Epithelial cell of prostate (primary cell): ENCODE results near the gene CAMKMT.

Experiments
- DNase-seq: peaks from one replicate; pipeline ENCODE4 v3.0.0-alpha.2; 2011; ENCODE audit warnings: low read depth, low spot score
- H3K27ac ChIP-seq: fragments of 450-650 bp; 2 replicates; pipeline ENCODE4 v1.5.1; 2017; ENCODE audit warnings: mild to moderate bottlenecking

CAMKMT gene

GRCh38 chr2:44546459-44547127 is 184.8 kb downstream of the CAMKMT start:
- H3K27ac ChIP-seq, result no peak overlapping the region
- DNase-seq, result no peak

- H3K27ac ChIP-seq, result no peak overlapping the region
- DNase-seq, result no peak
These were observed 186.0 kb downstream of the CAMKMT start for GRCh38 chr2:44547718-44548117.

DNA sequence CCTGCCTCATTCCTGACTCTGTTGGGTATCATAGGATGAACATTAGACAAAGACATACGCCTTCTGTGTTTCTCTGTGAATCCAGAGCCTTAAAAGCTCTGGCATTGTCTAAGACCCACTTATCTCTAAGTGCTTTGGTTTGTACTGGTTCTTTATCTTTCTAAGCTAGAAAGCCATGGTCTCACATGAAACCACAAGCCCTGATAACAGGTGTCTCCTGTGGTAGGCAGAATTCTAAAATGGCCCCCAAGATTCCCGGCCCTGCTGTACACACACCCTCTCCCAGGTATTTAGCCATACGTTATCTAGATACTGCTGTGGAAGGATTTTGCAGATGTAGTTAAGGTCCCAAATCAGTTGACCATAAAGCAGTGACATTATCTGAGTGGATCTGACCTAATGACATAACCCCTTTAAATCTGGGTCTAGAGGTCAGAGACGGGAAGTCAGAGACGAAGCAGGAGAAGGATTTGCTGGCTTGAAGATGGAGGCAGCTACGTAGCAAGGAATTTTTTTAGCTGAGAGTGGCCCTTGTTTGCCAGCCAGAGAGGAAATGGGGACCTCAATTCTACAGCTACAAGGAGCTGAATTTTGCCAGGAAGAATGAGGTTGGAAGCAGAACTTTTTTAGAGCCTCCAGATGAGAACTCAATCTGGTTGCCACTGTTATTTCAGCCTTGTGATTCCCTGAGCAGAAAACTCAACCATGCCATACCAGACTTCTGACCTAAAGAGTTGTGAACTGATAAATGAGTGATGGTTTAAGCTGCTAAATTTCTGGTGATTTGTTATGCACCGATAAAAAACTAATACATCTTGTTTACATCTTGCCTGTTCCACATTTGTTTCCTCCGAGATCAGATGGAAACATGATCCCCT is 186.7 kb downstream of the CAMKMT start:
- H3K27ac ChIP-seq, result peak overlapping the region; percentile 64
- DNase-seq, result no peak

- peak overlapping the region; percentile 64 for H3K27ac ChIP-seq
- no peak for DNase-seq
These were observed 187.3 kb downstream of the CAMKMT start for GRCh38 chr2:44549099-44549471.

DNA sequence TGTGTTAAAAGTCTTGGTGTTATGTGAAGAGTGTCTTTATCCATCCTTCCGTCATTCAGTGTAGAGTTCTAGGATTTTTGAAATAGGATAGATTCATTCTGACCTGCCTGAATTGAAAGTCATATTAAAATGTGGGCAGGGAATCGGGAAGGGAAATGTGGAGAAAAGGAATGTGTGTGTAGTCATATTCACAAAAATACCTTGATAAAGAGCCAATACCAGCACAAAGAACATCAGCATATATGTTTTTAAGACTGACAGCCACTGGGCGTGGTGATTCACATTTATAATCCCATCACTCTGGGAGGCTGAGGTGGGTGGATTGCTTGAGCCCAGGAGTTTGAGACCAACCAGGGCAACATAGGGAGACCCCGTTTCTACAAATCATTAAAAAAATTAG is 188.1 kb downstream of the CAMKMT start:
- DNase-seq, result no peak
- H3K27ac ChIP-seq, result peak overlapping the region; percentile 64

GRCh38 chr2:44550561-44550960 is 188.8 kb downstream of the CAMKMT start:
- H3K27ac ChIP-seq, result peak overlapping the region; percentile 64
- DNase-seq, result no peak

DNA sequence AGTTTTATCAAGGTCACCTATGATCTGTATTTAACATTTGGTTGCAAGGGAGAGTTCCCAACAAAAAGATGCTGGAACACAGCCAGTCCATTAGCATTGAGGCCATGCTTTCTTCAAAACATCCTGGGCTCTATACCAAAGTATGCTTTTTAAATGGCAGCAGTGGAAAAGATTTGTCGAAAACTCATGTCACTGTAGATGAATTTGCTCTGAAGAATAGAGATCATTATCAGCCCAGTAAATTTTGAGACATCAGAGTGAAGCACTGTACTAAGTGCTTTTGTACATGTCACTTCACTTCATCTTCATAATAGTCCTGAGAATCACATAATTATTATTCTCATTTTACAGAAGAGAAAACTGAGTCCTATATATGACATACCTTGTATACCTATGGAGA is 189.8 kb downstream of the CAMKMT start:
- no peak overlapping the region for H3K27ac ChIP-seq
- DNase-seq, result no peak

- no peak for DNase-seq
These were observed 191.7 kb downstream of the CAMKMT start for GRCh38 chr2:44553456-44553855.

DNA sequence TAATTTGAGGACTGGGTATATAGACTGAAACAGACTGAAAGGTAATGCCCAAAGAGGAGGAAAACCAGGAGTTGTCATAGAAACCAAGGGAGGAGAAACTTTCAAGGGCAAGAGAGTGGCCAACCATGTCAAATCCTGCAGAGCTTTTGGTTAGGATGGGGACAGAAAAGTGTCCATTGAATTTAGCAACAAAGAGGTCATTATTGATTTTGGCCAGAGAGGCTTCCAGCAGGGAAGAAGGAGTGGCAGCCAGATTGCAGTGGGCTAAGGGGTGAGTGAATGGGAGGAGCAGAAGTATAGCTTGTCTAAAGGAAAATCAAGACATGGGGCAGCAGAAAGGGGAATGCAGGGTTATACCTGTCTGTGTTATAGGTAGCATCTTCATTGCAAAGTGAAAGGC is 194.0 kb downstream of the CAMKMT start:
- no peak overlapping the region for H3K27ac ChIP-seq
- DNase-seq, result no peak

More at GRCh38 chr2:44553456-44553855, 191.7 kb downstream of the CAMKMT start:
- no peak overlapping the region for H3K27ac ChIP-seq

DNA sequence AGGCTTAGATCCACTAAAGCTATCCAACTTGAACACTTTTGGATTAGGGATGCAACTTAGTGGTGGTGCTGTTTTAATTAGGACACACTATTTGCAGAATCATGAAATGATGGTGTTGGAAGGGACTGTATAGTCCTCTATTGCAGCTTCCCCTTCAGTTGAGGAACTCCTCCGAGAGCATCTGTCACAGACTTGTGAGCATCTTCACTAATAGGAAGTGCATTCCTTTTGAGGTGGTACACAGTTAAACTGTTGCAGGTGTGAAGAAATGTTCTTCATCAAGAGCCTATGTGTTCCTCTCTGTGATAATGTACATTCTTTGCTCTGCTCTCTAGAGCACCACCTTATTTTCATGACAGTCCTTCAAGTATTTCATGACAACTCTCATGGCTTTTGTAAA is 197.4 kb downstream of the CAMKMT start:
- no peak for DNase-seq
- H3K27ac ChIP-seq, result no peak overlapping the region

DNA sequence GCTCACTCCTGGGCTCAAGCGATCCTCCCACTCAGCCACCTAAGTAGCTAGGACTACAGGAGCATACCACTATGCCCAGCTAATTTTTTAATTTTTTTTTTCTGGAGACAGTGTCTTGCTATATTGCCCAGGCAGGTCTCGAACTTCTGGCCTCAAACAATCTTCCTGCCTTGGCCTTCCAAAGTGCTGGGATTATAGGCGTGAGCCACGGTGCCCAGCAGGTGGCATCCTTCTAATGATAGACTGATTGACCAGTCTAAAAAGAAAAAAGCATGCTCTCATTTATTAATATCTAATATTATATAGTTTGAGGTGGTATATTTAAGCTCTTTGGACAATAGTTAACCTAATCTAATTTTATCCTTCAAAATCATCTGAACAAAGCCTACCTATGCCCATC is 198.6 kb downstream of the CAMKMT start:
- DNase-seq, result no peak
- H3K27ac ChIP-seq, result no peak overlapping the region

- no peak for DNase-seq
- no peak overlapping the region for H3K27ac ChIP-seq
These were observed 199.2 kb downstream of the CAMKMT start for GRCh38 chr2:44560941-44561340.

GRCh38 chr2:44562737-44563136 is 201.0 kb downstream of the CAMKMT start:
- no peak for DNase-seq
- H3K27ac ChIP-seq, result no peak overlapping the region

GRCh38 chr2:44564752-44565151 is 203.0 kb downstream of the CAMKMT start:
- H3K27ac ChIP-seq, result no peak overlapping the region
- DNase-seq, result no peak

GRCh38 chr2:44566059-44566458 is 204.3 kb downstream of the CAMKMT start:
- no peak overlapping the region for H3K27ac ChIP-seq
- no peak for DNase-seq

- H3K27ac ChIP-seq, result no peak overlapping the region
These were observed 207.7 kb downstream of the CAMKMT start for GRCh38 chr2:44569491-44569890.

DNA sequence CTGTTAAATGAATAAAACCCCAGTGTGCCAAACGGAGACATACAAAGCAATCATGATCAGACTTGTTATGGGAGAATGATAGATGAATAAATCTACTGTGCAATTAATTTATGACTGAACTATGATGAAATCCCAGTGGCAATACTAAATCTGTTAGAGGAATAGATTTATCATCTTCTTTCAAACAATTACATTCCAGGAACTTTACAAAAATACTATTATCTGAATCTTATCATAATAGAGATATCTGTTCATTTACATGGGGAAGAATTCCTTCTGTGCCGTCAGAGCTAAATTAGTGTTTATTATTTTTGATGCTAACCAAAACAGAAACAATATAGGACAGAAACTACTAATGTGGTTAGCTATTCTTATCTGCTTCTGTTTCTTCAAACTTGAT is 208.5 kb downstream of the CAMKMT start:
- no peak overlapping the region for H3K27ac ChIP-seq
- DNase-seq, result no peak

More at GRCh38 chr2:44569491-44569890, 207.7 kb downstream of the CAMKMT start:
- DNase-seq, result no peak

DNA sequence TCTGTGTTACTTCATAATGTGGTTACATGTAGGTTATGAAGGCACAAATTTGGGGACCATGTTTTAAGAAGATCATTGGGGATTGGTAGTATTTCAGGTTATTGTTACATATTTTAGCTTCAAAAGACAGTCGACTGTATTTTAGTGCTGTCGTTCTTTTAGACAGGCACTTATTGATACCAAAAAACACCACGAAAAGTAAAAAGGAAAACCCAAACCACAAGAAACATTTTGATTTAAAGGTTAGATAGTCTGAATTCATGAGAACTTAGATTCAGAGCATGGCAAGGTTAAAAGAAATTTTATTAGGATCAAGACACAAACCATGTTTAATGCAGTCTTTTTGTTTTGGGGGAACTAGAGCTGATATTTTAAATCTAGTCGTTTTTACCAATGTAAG is 209.0 kb downstream of the CAMKMT start:
- DNase-seq, result no peak
- H3K27ac ChIP-seq, result no peak overlapping the region

DNA sequence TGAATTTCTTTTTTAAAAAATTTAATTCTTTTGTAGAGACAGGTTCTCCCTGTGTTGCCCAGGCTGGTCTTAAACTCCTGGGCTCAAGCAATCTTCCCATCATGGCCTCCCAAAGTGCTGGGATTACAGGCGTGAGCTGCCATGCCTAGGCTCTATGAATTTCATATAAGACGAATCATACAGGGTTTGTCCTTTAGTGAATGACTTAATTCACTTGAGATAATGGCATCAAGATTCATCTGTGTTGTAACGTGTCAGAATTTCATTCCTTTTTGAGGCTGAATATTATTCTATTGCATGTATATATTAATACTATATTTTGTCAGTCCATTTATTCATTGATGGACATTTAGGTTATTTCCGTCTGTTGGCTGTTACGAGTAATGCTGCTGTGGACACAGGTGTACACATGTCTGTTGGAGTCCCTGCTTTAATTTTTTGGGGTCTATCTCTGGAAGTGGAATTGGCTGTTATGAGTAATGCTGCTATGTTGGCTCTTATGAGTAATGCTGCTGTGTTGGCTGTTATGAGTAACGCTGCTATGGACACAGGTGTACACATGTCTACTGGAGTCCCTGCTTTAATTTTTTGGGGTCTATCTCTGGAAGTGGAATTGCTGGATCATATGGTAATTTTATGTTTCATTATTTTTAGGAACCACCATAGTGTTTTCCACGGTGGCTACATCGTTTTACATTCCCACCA is 210.6 kb downstream of the CAMKMT start:
- no peak for DNase-seq
- peak overlapping the region; percentile 69 for H3K27ac ChIP-seq

DNA sequence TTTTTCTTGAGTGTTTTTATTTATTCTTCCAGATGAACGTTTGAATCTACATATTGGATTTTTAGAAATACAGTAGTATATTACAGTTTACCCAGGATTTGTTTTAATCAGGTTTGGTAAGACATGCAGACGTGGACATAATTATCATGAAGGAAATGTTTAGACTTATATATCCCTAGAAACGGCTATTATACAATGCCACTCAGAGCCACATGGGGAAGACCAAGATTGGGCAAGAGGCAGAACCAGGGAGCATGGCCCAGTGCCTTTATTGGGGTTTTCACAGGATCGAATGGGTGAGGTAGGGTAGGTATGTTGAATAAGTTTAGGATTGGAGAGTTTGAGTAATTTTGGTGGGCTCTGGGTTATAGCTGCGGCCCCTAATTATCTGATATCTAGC is 212.2 kb downstream of the CAMKMT start:
- DNase-seq, result no peak
- no peak overlapping the region for H3K27ac ChIP-seq

DNA sequence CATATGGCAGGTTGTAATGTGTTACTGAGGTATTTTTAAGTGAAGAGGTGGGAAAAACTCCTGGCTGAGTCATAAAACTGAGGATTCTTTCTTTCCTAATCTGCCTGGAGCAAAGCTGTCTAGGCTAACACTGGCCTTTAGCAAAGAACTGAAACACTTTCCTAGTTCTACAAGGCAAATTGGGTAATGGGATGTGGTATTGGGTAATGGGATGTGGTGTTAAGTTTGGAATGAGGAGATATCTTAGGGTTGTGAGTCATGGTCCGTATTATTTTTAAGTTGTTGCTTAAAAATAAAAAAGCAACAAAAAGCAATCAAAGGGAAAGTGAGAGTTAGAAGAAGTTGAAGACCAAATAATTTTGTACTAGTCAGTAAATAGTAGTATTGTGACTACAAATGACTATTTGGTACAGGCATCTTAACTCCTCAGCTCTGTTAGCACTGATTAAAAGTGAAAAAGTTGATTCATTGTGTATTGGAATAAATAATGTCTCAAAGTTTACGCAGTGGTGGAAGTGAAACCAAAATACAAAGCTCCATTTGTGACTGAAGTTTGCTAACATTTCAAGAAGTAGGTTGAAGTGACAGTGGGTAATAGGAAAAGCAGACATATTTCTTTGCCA is 216.8 kb downstream of the CAMKMT start:
- DNase-seq, result no peak
- peak overlapping the region; percentile 57 for H3K27ac ChIP-seq
